ENCODE data around the gene BHLHE41. TPM values are rescaled to one million over a fixed set of nuclear protein-coding genes. Genes with fewer than 3 reads are reported as not detected.

BHLHE41 gene
- total RNA-seq, 2 experiments from 2014 or later = 0.36 TPM; not detected in 1

GRCh38 chr12:26150736-26151450, 26.1 kb upstream of the BHLHE41 start:
- no peak for ATAC-seq (ENCODE audit: low read depth)
- H3K36me3 Mint-ChIP-seq = no peaks in the 10 kb centered on the region
- POLR2A ChIA-PET = no interaction called here
- no peak overlapping the region for H3K4me3 Mint-ChIP-seq
- H3K9me3 Mint-ChIP-seq = no peaks in the 10 kb centered on the region
- H3K27me3 Mint-ChIP-seq = peaks cover 19% of the 10 kb centered on the region
- no peaks in the 10 kb centered on the region for H3K4me1 Mint-ChIP-seq
- H3K27ac Mint-ChIP-seq = no peak overlapping the region
- no peak for DNase-seq

GRCh38 chr12:26149968-26150500, 25.2 kb upstream of the BHLHE41 start:
- Mint-ChIP-seq H3K36me3 (no peaks in the 10 kb centered on the region), H3K27me3 (peaks cover 15% of the 10 kb centered on the region), H3K27ac (no peak overlapping the region), H3K4me1 (no peaks in the 10 kb centered on the region), H3K9me3 (no peaks in the 10 kb centered on the region), H3K4me3 (no peak overlapping the region)
- POLR2A ChIA-PET = no interaction called here
- ATAC-seq (ENCODE audit: low read depth) = no peak
- DNase-seq = no peak

DNA sequence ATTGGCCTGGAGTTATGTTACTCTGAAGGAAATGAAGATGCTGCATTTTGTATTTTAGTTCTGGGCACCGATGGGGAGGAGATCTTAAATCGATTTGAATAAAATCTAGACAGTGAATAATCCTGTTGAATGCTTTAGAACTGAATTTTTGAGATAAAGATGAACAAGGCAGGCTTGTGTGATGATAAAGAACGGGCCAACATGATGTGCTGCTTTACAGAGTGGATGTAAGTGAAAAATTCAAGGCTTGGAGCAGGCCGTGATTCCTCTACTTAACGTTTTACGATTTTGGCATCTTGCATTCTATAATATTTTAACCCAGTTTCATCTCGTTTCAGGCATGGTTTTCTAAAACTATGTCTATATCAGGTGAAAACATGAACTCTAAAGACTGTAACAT, 23.5 kb upstream of the BHLHE41 start:
- no peak for DNase-seq
- Mint-ChIP-seq H3K36me3 (no peaks in the 10 kb centered on the region), H3K27me3 (peaks cover 15% of the 10 kb centered on the region), H3K9me3 (no peaks in the 10 kb centered on the region), H3K27ac (no peak overlapping the region), H3K4me3 (no peak overlapping the region), H3K4me1 (no peaks in the 10 kb centered on the region)
- POLR2A ChIA-PET = no interaction called here
- no peak for ATAC-seq (ENCODE audit: low read depth)

GRCh38 chr12:26143291-26143690, 18.5 kb upstream of the BHLHE41 start:
- H3K27ac Mint-ChIP-seq = no peak overlapping the region
- POLR2A ChIA-PET = no interaction called here
- no peaks in the 10 kb centered on the region for H3K4me1 Mint-ChIP-seq
- H3K9me3 Mint-ChIP-seq = no peaks in the 10 kb centered on the region
- H3K4me3 Mint-ChIP-seq = no peak overlapping the region
- H3K27me3 Mint-ChIP-seq = peaks cover 6% of the 10 kb centered on the region
- ATAC-seq (ENCODE audit: low read depth) (no peak), DNase-seq (no peak)
- H3K36me3 Mint-ChIP-seq = no peaks in the 10 kb centered on the region

GRCh38 chr12:26138860-26139259, 14.0 kb upstream of the BHLHE41 start:
- H3K4me1 Mint-ChIP-seq = no peaks in the 10 kb centered on the region
- DNase-seq = no peak
- H3K9me3 Mint-ChIP-seq = no peaks in the 10 kb centered on the region
- ATAC-seq (ENCODE audit: low read depth) = no peak
- no peak overlapping the region for H3K27ac Mint-ChIP-seq
- no peaks in the 10 kb centered on the region for H3K36me3 Mint-ChIP-seq
- no peak overlapping the region for H3K4me3 Mint-ChIP-seq
- POLR2A ChIA-PET = no interaction called here
- H3K27me3 Mint-ChIP-seq = peaks cover 16% of the 10 kb centered on the region

- peaks cover 30% of the 10 kb centered on the region for H3K27me3 Mint-ChIP-seq
- POLR2A ChIA-PET = no interaction called here
- H3K36me3 Mint-ChIP-seq = no peaks in the 10 kb centered on the region
- no peak overlapping the region for H3K4me3 Mint-ChIP-seq
- DNase-seq = no peak
- no peak for ATAC-seq (ENCODE audit: low read depth)
- H3K9me3 Mint-ChIP-seq = no peaks in the 10 kb centered on the region
- H3K4me1 Mint-ChIP-seq = no peaks in the 10 kb centered on the region
- no peak overlapping the region for H3K27ac Mint-ChIP-seq
Measured at GRCh38 chr12:26136688-26137087, 11.9 kb upstream of the BHLHE41 start.

GRCh38 chr12:26135571-26135970, 10.7 kb upstream of the BHLHE41 start:
- Mint-ChIP-seq H3K36me3 (no peaks in the 10 kb centered on the region), H3K27me3 (peaks cover 40% of the 10 kb centered on the region)

GRCh38 chr12:26135010-26135420, 10.2 kb upstream of the BHLHE41 start:
- H3K9me3 Mint-ChIP-seq = no peaks in the 10 kb centered on the region
- H3K4me1 Mint-ChIP-seq = no peaks in the 10 kb centered on the region
- no peak for DNase-seq
- no peaks in the 10 kb centered on the region for H3K36me3 Mint-ChIP-seq
- peaks cover 44% of the 10 kb centered on the region for H3K27me3 Mint-ChIP-seq
- ATAC-seq (ENCODE audit: low read depth) = no peak
- no peak overlapping the region for H3K4me3 Mint-ChIP-seq
- no peak overlapping the region for H3K27ac Mint-ChIP-seq
- POLR2A ChIA-PET = no interaction called here

More at GRCh38 chr12:26135571-26135970, 10.7 kb upstream of the BHLHE41 start:
- ATAC-seq (ENCODE audit: low read depth) (no peak), DNase-seq (no peak)
- POLR2A ChIA-PET = no interaction called here
- H3K4me1 Mint-ChIP-seq = no peaks in the 10 kb centered on the region
- H3K27ac Mint-ChIP-seq = no peak overlapping the region
- no peaks in the 10 kb centered on the region for H3K9me3 Mint-ChIP-seq
- no peak overlapping the region for H3K4me3 Mint-ChIP-seq

GRCh38 chr12:26134540-26134939, 9.7 kb upstream of the BHLHE41 start:
- no peak for DNase-seq
- Mint-ChIP-seq H3K36me3 (no peaks in the 10 kb centered on the region), H3K4me3 (no peak overlapping the region), H3K27me3 (peaks cover 48% of the 10 kb centered on the region), H3K27ac (no peak overlapping the region), H3K4me1 (no peaks in the 10 kb centered on the region), H3K9me3 (no peaks in the 10 kb centered on the region)
- POLR2A ChIA-PET = no interaction called here
- ATAC-seq (ENCODE audit: low read depth) = no peak

GRCh38 chr12:26133521-26133920, 8.7 kb upstream of the BHLHE41 start:
- H3K9me3 Mint-ChIP-seq = no peaks in the 10 kb centered on the region
- POLR2A ChIA-PET = no interaction called here
- no peak overlapping the region for H3K4me3 Mint-ChIP-seq
- DNase-seq = no peak
- no peak for ATAC-seq (ENCODE audit: low read depth)
- H3K27ac Mint-ChIP-seq = no peak overlapping the region
- H3K27me3 Mint-ChIP-seq = peaks cover 57% of the 10 kb centered on the region
- no peaks in the 10 kb centered on the region for H3K4me1 Mint-ChIP-seq
- H3K36me3 Mint-ChIP-seq = no peaks in the 10 kb centered on the region

- H3K27ac Mint-ChIP-seq = no peak overlapping the region
- H3K9me3 Mint-ChIP-seq = no peaks in the 10 kb centered on the region
- DNase-seq (no peak), ATAC-seq (ENCODE audit: low read depth) (no peak)
- no peak overlapping the region for H3K4me3 Mint-ChIP-seq
- POLR2A ChIA-PET = no interaction called here
- H3K27me3 Mint-ChIP-seq = peaks cover 64% of the 10 kb centered on the region
- H3K36me3 Mint-ChIP-seq = no peaks in the 10 kb centered on the region
- H3K4me1 Mint-ChIP-seq = no peaks in the 10 kb centered on the region
Measured at GRCh38 chr12:26132866-26133265, 8.0 kb upstream of the BHLHE41 start.

DNA sequence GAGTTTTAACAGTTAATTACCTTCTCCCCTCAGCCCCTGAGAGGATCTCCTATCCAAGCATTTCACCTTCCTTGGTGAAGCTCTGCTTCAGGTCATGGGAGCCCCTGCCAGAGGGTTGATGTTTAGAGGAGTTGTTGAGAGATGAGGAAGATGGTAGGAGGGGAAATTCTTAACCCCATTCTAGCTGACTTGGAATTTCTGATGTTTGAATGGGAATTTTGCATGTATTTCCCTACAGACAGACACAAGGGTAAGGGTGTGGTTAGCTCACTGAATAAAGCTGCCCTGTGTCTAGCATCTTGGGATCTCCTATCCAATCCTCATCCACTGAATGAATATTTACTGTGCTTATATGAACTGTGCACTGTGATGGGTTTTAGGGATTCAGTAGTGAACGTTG, 7.1 kb upstream of the BHLHE41 start:
- ATAC-seq (ENCODE audit: low read depth) = no peak

GRCh38 chr12:26130728-26131127, 5.9 kb upstream of the BHLHE41 start:
- DNase-seq = no peak
- H3K27me3 Mint-ChIP-seq = peaks cover 78% of the 10 kb centered on the region
- no peak overlapping the region for H3K4me3 Mint-ChIP-seq
- POLR2A ChIA-PET = no interaction called here
- ATAC-seq (ENCODE audit: low read depth) = peak; percentile 40
- no peak overlapping the region for H3K27ac Mint-ChIP-seq
- no peaks in the 10 kb centered on the region for H3K36me3 Mint-ChIP-seq
- H3K4me1 Mint-ChIP-seq = peaks cover 3% of the 10 kb centered on the region
- no peaks in the 10 kb centered on the region for H3K9me3 Mint-ChIP-seq

More for the DNA sequence above, 7.1 kb upstream of the BHLHE41 start:
- Mint-ChIP-seq H3K4me3 (no peak overlapping the region), H3K36me3 (no peaks in the 10 kb centered on the region), H3K27ac (no peak overlapping the region), H3K4me1 (peaks cover 2% of the 10 kb centered on the region), H3K9me3 (no peaks in the 10 kb centered on the region), H3K27me3 (peaks cover 73% of the 10 kb centered on the region)
- DNase-seq = no peak
- POLR2A ChIA-PET = no interaction called here

DNA sequence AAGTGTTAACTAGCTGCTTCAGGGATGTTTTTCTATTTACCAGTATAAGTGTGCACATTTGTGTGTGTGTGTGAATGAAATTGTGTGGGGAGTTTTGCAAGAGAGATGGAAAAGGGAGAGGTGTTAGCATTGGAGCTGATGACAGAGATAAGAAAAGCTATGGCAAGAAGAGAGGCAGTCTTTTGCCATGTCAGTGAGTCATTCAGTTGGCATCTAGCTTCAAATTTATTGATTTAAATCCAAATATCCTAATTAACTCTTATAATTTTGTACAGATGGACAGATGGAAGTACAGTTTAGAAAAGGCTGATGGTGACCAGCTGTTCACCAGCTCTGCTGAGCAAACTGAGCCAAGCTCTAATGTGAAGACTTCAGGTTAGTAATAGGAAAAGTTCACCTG, 3.3 kb upstream of the BHLHE41 start:
- DNase-seq (no peak), ATAC-seq (ENCODE audit: low read depth) (no peak)
- Mint-ChIP-seq H3K4me3 (no peak overlapping the region), H3K9me3 (no peaks in the 10 kb centered on the region), H3K36me3 (no peaks in the 10 kb centered on the region), H3K4me1 (peaks cover 18% of the 10 kb centered on the region), H3K27me3 (peaks cover 84% of the 10 kb centered on the region), H3K27ac (no peak overlapping the region)
- POLR2A ChIA-PET = no interaction called here
